Heart left ventricle (tissue), 16 donors: Measurements from ENCODE around the gene TTPAL. TPM values are rescaled to one million over a fixed set of nuclear protein-coding genes. Genes with fewer than 3 reads are reported as not detected.

Experiments
- ATAC-seq, 4 donors: fragments of 200-7000 bp; cut with Tn5 transposase; one replicate each; pipeline ENCODE4 v1.9.1; 2020 to 2022; ENCODE audit warnings: moderate library complexity in 4 of 4, mild to moderate bottlenecking in 3 of 4, moderate number of reproducible peaks in 1 of 4
- DNase-seq, 5 donors: peaks; one replicate each; pipeline ENCODE4 v3.0.0-alpha.2; 2020
- H3K27ac ChIP-seq, 12 donors: fragments of 200-600 bp; sonication (generic) in 4 of 12; one replicate each; pipeline versions ENCODE4 v1.5.0 to v1.8.0; 2016 to 2022; ENCODE audit warnings: mild to moderate bottlenecking in 2 of 12
- H3K27me3 ChIP-seq, 9 donors: fragments of 200-600 bp; sonication (generic) in 2 of 9; one replicate each; pipeline versions ENCODE4 v1.5.1 to v1.8.0; 2016 to 2022; ENCODE audit warnings: mild to moderate bottlenecking in 3 of 9
- H3K36me3 ChIP-seq, 9 donors: fragments of 200-600 bp; sonication (generic) in 2 of 9; one replicate each; pipeline versions ENCODE4 v1.5.0 to v1.8.0; 2018 to 2022; ENCODE audit warnings: mild to moderate bottlenecking in 2 of 9
- H3K4me1 ChIP-seq, 12 donors: fragments of 200-600 bp; sonication (generic) in 4 of 12; one replicate each; pipeline versions ENCODE4 v1.5.0 to v1.8.0; 2016 to 2022; ENCODE audit warnings: mild to moderate bottlenecking in 3 of 12
- H3K4me3 ChIP-seq, 12 donors: fragments of 200-600 bp; sonication (generic) in 4 of 12; one replicate each; pipeline versions ENCODE4 v1.5.0 to v1.8.0; 2017 to 2022; ENCODE audit warnings: mild to moderate bottlenecking in 9 of 12, moderate library complexity in 4 of 12
- H3K9me3 ChIP-seq, 12 donors: fragments of 200-600 bp; sonication (generic) in 4 of 12; one replicate each; pipeline versions ENCODE4 v1.5.0 to v1.8.0; 2016 to 2022; ENCODE audit warnings: mild to moderate bottlenecking in 1 of 12
- POLR2A ChIP-seq, 2 donors: fragments of 450-650 bp; IDR thresholded peaks; one replicate each; pipeline ENCODE4 v1.6.1; 2017; ENCODE audit warnings: antibody characterized with exemption in 2 of 2, mild to moderate bottlenecking in 2 of 2, moderate library complexity in 2 of 2
- WGBS, 4 donors: extraction: QIAGEN DNeasy Blood & Tissue Kit in 2 of 4; methylation state at CpG; one replicate each; pipeline versions ENCODE4 v1.1.5 to v1.1.7; 2013 to 2018; 5-methylcytosine and 5-hydroxymethylcytosine counted together
- intact Hi-C, 10 donors: fragments of 100-400 bp; cut with DNase I; formaldehyde crosslinking; loops; one replicate each; pipeline versions ENCODE4 v1.11.1 to v1.14.2; 2022
- polyA plus RNA-seq, 2 donors: library from polyadenylated mRNA; stranded (reverse); fragments of 200-250 nt; gene quantifications; one replicate each; pipeline ENCODE4 v1.2.3, GENCODE V29; 2013
- total RNA-seq, 9 donors: library from RNA; depleted of rRNA in 2 of 9; stranded (reverse); fragments of >200 nt in 2 of 9; fragmentation: NEBNext Ultra II Directional in 3 of 9; extraction: Animal tissue kit (Norgen Biotek cat#: 25700) in 3 of 9; gene quantifications; one replicate each; pipeline versions ENCODE4 v1.1.0 to v1.2.4, GENCODE V29; 2016 to 2023
- TF ChIP-seq, protein P1 (sequence below), 12 donors: fragments of 200-600 bp; sonication (generic) in 4 of 12; IDR thresholded peaks; one replicate each; pipeline versions ENCODE4 v1.5.0 to v1.8.0; 2018 to 2022; ENCODE audit warnings: antibody characterized with exemption in 12 of 12, mild to moderate bottlenecking in 5 of 12
- donor health status: ischemic (EF 13 %, LVEDD 7.1; RV severe dilation, severe dysfunction).
- donor health status: healthy with polysubstance abuse.
- donor health status: DM: no; HTN: yes; CAD: no.
- donor health status: DM: no; HTN: no; CAD: no.
- donor health status: ischemic (EF 25% LVEDD 6.9; RV normal size, moderate dysfunction).
- donor health status: ischemic (EF 25% LVEDD 5.7; RV mildly dilated, moderate dysfunction).
- donor health status: healthy.
- donor health status: DM: yes; HTN: yes; CAD: no.
- donor health status: ischemic (EF 35%, LVEDD 5.7; RV mildly dilated, moderate dysfunction).
- donor health status: nonischemic (EF 11% LVEDD 7.7; RV severe dilation, severe dysfunction).
- donor health status: DM: yes; HTN: yes; CAD: no.
- donor health status: PGD.
- donor health status: ischemic (EF 29% LVEDD 5.4; RV normal size, mild dysfunction).
- donor health status: nonischemic (EF 23%, LVEDD 6.1; RV moderate dilation, normal function).

TTPAL gene
- total and polyA plus RNA-seq, 11 donors, result 1.9 to 6.0 (median 4.2) TPM

DNA sequence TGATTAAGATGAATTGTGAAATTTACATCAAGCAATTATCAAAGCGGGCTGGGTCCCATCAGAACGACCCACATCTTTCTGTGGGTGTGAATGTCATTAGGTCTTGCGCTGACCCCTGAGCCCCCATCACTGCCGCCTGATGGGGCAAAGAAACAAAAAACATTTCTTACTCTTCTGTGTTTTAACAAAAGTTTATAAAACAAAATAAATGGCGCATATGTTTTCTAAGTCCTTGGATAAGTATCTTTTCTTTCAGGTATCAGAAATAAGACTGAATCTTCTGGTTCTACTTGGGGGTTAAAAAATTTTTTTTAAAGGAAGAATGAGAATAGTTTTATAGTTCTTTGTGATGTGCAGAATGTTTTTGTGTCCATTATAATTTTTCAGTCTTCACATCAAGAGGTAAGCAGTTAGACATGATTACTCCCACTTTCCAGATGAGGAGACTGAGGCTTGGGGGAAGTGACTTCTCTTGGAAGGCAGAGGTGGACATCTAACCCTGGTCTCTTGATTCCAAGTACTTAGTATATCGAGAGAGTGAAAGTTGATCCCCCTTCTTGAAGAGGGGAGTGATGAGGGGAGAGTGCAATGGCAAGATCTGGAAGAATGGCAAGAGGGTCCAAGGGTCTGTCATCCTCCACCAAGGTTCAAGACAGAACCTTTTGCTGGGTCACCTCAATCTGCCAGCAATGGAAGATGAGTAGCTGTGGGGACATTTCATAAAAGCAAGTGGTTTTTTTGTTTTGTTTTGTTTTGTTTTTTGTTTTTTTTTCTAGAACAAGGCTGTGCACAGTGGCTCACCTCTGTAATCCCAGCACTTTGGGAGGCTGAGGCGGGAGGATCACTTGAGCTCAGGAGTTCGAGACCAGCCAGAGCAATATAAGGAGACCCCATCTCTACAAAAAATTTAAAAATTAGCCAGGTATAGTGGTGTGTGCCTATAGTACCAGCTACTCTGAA is 42.8 kb upstream of the TTPAL start:
- Histone ChIP-seq H3K27ac (no peak overlapping the region), H3K4me3 (no peak overlapping the region), H3K36me3 (no peaks in the 10 kb centered on the region), H3K27me3 (peaks cover 0 to 10% (median 0%) of the 10 kb centered on the region in 9 donors), H3K4me1 (no peaks in the 10 kb centered on the region), H3K9me3 (no peaks in the 10 kb centered on the region)
- intact Hi-C loops, result no loop called here
- WGBS, 4 donors, result 75 to 87% (median 80%) methylated on average over 8 of the region's 8 CpGs
- ATAC-seq (no peak), DNase-seq (no peak)
- TF ChIP-seq, protein P1, sequence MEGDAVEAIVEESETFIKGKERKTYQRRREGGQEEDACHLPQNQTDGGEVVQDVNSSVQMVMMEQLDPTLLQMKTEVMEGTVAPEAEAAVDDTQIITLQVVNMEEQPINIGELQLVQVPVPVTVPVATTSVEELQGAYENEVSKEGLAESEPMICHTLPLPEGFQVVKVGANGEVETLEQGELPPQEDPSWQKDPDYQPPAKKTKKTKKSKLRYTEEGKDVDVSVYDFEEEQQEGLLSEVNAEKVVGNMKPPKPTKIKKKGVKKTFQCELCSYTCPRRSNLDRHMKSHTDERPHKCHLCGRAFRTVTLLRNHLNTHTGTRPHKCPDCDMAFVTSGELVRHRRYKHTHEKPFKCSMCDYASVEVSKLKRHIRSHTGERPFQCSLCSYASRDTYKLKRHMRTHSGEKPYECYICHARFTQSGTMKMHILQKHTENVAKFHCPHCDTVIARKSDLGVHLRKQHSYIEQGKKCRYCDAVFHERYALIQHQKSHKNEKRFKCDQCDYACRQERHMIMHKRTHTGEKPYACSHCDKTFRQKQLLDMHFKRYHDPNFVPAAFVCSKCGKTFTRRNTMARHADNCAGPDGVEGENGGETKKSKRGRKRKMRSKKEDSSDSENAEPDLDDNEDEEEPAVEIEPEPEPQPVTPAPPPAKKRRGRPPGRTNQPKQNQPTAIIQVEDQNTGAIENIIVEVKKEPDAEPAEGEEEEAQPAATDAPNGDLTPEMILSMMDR (IDR thresholded peaks at IDR 0.05), result no peak
- no peak for TF ChIP-seq POLR2A (IDR thresholded peaks at IDR 0.05)

DNA sequence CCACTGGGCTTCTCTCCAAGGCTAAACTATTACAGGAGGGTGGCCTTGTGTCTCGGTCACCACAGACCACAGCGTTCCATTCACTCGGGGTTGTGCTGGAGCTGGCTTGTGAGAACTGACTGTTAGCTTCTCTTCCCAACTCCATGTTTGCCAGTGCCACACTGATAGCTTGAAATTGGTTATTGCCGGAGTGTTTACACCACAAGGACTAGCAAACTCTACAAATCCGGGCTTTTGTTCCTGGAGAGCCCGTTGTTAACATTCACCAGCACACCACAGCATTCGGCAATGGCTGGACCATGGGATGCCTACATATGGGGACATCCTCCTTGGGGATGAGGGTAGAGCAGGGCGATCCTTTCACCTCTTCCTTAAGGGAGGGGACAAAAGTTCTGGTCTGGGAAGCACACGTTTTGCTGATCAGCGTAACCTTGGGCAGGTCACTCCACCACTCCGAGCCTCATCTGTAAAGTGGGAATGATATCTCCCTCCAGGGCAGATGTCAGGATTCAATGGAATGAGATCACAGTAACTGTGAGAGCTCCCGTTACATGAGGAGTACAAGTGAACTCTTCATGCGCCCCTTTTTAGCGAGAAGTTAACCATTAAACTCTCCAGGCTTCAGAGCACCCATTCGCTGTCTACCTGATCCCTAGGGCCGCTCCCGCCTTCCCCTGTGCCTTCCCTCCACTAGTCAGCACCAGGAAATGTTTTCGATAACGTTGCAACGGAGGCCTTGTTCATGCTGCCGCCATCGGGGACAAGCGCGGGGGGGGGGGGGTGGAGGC is 41.7 kb upstream of the TTPAL start:
- H3K9me3 ChIP-seq, result no peaks in the 10 kb centered on the region
- no peaks in the 10 kb centered on the region for H3K4me1 ChIP-seq
- no peak overlapping the region for H3K27ac ChIP-seq
- no peak for ATAC-seq
- DNase-seq, result no peak
- H3K27me3 ChIP-seq, result peaks cover 0 to 10% (median 0%) of the 10 kb centered on the region in 9 donors
- intact Hi-C loops, result no loop called here
- TF ChIP-seq POLR2A (IDR thresholded peaks at IDR 0.05), result no peak
- TF ChIP-seq, protein P1 (IDR thresholded peaks at IDR 0.05), result no peak
- H3K36me3 ChIP-seq, result no peaks in the 10 kb centered on the region
- H3K4me3 ChIP-seq, result no peak overlapping the region
- 71 to 81% (median 74%) methylated on average over 22 to 24 of the region's 24 CpGs for WGBS, 4 donors

DNA sequence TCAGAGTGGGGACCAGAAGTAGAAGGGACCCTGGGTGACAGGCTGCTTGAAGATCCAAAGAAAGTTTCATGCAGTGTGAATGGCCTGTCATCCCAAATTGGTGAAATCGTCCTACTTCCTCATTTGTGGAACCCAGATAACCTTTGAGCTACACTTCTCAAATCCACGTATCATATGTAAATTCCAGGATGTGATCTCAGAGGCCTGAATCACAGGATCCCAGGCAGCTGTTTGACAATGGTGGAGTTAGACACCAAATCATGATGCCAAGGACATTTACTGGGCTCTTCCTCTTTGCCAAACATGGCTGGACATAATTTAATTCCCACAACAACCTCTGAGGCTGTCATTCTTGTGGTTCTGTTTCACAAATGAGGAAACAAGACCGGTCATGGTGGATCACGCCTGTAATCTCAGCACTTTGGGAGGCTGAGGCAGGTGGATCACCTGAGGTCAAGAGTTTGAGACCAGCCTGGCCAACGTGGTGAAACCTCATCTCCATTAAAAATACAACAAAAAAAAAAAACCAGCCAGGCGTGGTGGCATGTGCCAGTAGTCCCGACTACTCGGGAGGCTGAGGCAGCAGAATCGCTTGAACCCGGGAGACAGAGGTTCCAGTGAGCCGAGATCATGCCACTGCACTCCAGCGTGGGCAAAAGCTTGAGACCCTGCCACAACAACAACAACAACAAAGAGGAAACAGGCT is 39.9 kb upstream of the TTPAL start:
- Histone ChIP-seq H3K4me1 (no peaks in the 10 kb centered on the region), H3K36me3 (no peaks in the 10 kb centered on the region), H3K27ac (no peak overlapping the region), H3K27me3 (peaks cover 0 to 7% (median 0%) of the 10 kb centered on the region in 9 donors), H3K4me3 (no peak overlapping the region), H3K9me3 (no peaks in the 10 kb centered on the region)
- ATAC-seq (no peak), DNase-seq (no peak)
- WGBS, 4 donors, result 76 to 78% (median 77%) methylated on average over 12 of the region's 12 CpGs
- intact Hi-C loops, result no loop called here
- TF ChIP-seq POLR2A (IDR thresholded peaks at IDR 0.05), result no peak
- TF ChIP-seq, protein P1 (IDR thresholded peaks at IDR 0.05), result no peak
